Mucosa of descending colon (tissue), 3 donors: ENCODE measurements around the gene CYP2F1. TPM values are rescaled to one million over a fixed set of nuclear protein-coding genes. Genes with fewer than 3 reads are reported as not detected.

Experiments used
- ATAC-seq: fragments of 200-7000 bp; cut with Tn5 transposase; one replicate; pipeline ENCODE4 v1.9.1; 2020; ENCODE audit warnings: mild to moderate bottlenecking, moderate library complexity
- DNase-seq, 3 donors: peaks; one replicate each; pipeline ENCODE4 v3.0.0-alpha.2; 2020
- H3K36me3 ChIP-seq: fragments of 200-600 bp; one replicate; pipeline ENCODE4 v1.8.0; 2021; ENCODE audit warnings: low read depth, mild to moderate bottlenecking
- H3K4me1 ChIP-seq: fragments of 200-600 bp; one replicate; pipeline ENCODE4 v1.8.0; 2021; ENCODE audit warnings: low read depth, mild to moderate bottlenecking
- H3K4me3 ChIP-seq: fragments of 200-600 bp; one replicate; pipeline ENCODE4 v1.8.0; 2021; ENCODE audit warnings: mild to moderate bottlenecking
- H3K9me3 ChIP-seq: fragments of 200-600 bp; one replicate; pipeline ENCODE4 v1.8.0; 2021; ENCODE audit warnings: mild to moderate bottlenecking
- CTCF ChIP-seq: fragments of 200-600 bp; IDR thresholded peaks from one replicate; pipeline ENCODE4 v1.8.0; 2022; ENCODE audit warnings: antibody characterized with exemption, mild to moderate bottlenecking
- intact Hi-C, 2 donors: fragments of 100-400 bp; cut with DNase I in 1 of 2; cut with micrococcal nuclease in 1 of 2; formaldehyde crosslinking; loops; one replicate each; pipeline versions ENCODE4 v1.11.0 to v1.11.1; 2022; cut with DNase I, micrococcal nuclease
- long read RNA-seq, 2 donors: library from polyadenylated mRNA; unstranded; transcript quantifications; one replicate each; pipeline ENCODE4 v2.0.0, GENCODE V29; 2019 to 2021
- total RNA-seq, 3 donors: library from RNA; stranded (reverse); fragmentation: NEBNext Ultra II Directional in 2 of 3; extraction: Animal tissue kit (Norgen Biotek cat#: 25700) in 2 of 3; gene quantifications; one replicate each; pipeline versions ENCODE4 v1.2.1 to v1.2.4, GENCODE V29; 2021 to 2023
- donor health status: DM: no; HTN: no; CAD: no; lungs with moderate emphysema.
- donor health status: DM: no; HTN: no; CAD: no.
- donor health status: DM: no; HTN: yes; CAD: no.

Gene CYP2F1, protein sequence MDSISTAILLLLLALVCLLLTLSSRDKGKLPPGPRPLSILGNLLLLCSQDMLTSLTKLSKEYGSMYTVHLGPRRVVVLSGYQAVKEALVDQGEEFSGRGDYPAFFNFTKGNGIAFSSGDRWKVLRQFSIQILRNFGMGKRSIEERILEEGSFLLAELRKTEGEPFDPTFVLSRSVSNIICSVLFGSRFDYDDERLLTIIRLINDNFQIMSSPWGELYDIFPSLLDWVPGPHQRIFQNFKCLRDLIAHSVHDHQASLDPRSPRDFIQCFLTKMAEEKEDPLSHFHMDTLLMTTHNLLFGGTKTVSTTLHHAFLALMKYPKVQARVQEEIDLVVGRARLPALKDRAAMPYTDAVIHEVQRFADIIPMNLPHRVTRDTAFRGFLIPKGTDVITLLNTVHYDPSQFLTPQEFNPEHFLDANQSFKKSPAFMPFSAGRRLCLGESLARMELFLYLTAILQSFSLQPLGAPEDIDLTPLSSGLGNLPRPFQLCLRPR
- total RNA-seq, result not detected
- long read RNA-seq, donor 1, result 0 reads
- long read RNA-seq, donor 2, result 0 reads

DNA sequence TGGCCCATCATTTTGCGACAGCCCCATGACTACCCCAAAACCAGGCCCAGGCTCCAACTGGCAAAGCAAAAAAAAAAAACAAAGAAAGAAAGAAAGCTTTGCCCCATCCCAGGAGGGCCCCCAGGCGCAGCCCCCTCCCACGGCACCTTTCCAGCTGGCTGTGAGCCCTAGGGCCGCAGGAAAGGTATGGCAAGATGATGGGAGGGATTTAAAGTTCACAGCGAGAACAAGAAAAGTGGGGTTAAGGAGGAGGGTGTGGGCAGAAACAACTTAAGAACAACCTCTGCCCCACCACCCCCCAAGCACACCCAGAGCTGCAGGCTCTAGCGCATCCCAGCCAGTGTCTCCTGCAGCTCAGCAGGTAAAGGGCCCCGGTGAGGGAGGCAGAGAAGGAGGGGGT is at the start of gene CYP2F1:
Gene CYP2F1 (plus strand): TSS at position 301 of the 400 bp plus-strand sequence. CDS start 1,757 bp downstream, outside the sequence.
- no peaks in the 10 kb centered on the region for H3K4me1 ChIP-seq
- TF ChIP-seq CTCF, result no peak
- no peaks in the 10 kb centered on the region for H3K36me3 ChIP-seq
- no peak within 1 kb of the TSS for H3K4me3 ChIP-seq
- intact Hi-C loops, result no loop called here
- DNase-seq (no peak), ATAC-seq (no peak)
- no peaks in the 10 kb centered on the region for H3K9me3 ChIP-seq

DNA sequence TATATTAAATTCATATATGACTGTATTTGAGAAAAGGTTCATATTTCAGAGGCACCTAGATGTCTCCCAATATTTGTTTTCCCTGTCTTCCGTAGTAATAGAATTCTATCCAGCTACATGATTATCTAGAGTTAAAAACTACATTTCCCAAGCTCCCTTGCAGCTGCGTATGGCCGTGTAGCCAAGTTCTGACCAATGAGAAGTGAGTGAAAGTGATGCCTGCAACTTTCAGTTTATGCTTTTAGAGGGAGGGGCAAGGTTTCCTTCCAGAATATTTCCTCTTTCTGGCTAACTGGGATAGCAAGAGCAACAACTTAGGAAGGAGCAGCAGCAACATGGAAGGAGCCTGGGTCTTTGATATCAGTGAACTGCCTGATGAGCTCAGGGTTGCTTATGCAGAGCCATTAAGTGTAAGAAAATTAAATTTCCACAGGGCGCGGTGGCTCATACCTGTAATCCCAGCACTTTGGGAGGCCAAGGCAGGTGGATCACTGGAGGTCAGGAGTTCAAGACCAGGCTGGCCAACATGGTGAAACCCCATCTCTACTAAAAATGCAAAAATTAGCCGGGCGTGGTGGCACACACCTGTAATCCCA is 49.2 kb upstream of the CYP2F1 start:
- no peaks in the 10 kb centered on the region for H3K4me1 ChIP-seq
- ATAC-seq (no peak), DNase-seq (peak in 1 of 3 donors; percentile 10)
- H3K9me3 ChIP-seq, result no peaks in the 10 kb centered on the region
- H3K36me3 ChIP-seq, result no peaks in the 10 kb centered on the region
- TF ChIP-seq CTCF, result no peak
- intact Hi-C loops, result no loop called here
- no peak overlapping the region for H3K4me3 ChIP-seq

DNA sequence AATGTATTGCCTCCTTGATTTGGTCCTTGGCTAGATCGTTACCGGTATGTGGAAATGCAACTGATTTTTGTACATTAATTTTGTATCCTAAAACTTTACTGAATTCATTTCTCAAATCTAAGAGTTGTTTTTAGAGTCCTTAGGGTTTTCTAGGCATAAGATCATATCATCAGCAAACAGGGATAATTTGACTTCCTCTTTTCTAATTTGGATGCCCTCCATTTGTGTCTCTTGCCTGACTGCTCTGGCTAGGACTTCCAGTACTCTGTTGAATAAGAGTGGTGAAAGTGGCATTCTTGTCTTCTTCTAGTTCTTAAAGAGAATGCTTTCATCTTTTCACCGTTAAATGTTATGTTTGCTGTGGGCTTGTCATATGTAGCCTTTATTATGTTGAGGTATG is 37.9 kb upstream of the CYP2F1 start:
- Histone ChIP-seq H3K36me3 (no peaks in the 10 kb centered on the region), H3K4me1 (no peaks in the 10 kb centered on the region), H3K4me3 (no peak overlapping the region), H3K9me3 (no peaks in the 10 kb centered on the region)
- intact Hi-C loops, result no loop called here
- no peak for DNase-seq
- no peak for TF ChIP-seq CTCF
- ATAC-seq, result no peak

DNA sequence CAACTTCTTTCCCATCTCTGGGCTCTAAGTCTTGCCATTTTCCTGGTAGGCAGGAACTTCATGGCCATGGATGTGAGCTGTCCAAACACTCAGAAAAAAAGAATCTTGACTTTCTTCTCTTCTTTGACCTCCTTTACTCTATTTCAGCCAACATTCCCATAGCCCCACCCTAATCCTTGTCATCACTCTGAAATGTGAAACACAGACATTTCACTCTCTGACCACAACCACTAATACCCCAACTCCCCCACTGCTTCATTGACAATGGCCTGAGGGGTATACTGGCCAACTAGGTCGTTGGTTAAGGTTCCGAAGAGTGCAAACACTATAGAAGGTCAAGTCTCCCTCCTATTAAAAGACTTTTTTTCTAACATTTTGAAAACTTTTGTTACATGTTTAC is 30.7 kb upstream of the CYP2F1 start:
- DNase-seq (no peak), ATAC-seq (no peak)
- H3K36me3 ChIP-seq, result no peaks in the 10 kb centered on the region
- intact Hi-C loops, result no loop called here
- H3K9me3 ChIP-seq, result no peaks in the 10 kb centered on the region
- no peak overlapping the region for H3K4me3 ChIP-seq
- no peaks in the 10 kb centered on the region for H3K4me1 ChIP-seq
- no peak for TF ChIP-seq CTCF

- H3K4me3 ChIP-seq, result no peak overlapping the region
- DNase-seq, result no peak
Observed at GRCh38 chr19:41085748-41086415, 28.4 kb upstream of the CYP2F1 start.

More at GRCh38 chr19:41085748-41086415, 28.4 kb upstream of the CYP2F1 start:
- no peaks in the 10 kb centered on the region for H3K9me3 ChIP-seq
- TF ChIP-seq CTCF, result no peak
- ATAC-seq, result no peak
- no peaks in the 10 kb centered on the region for H3K36me3 ChIP-seq
- H3K4me1 ChIP-seq, result no peaks in the 10 kb centered on the region
- intact Hi-C loops, result no loop called here
